ENCODE results near the gene ZNF185. TPM values are rescaled to one million over a fixed set of nuclear protein-coding genes. Genes with fewer than 3 reads are reported as not detected.
"Not testable (repeated sequence)": the region's sequence is repeated elsewhere in the genome, so short reads cannot be mapped to it uniquely, and the experiment has no call there.

ZNF185 gene
- polyA plus RNA-seq, 3 donors, result 2.3 to 3.9 (median 3.6) TPM

GRCh38 chrX:152910018-152910417, 12.2 kb downstream of the ZNF185 start:
- not testable (repeated sequence) for H3K27ac ChIP-seq (ENCODE audit: low read depth, low read length)
- WGBS, 3 donors, result 87 to 88% (median 88%) methylated on average over 7 of the region's 7 CpGs

GRCh38 chrX:152912106-152912505, 14.2 kb downstream of the ZNF185 start:
- 58 to 75% (median 63%) methylated on average over 4 of the region's 4 CpGs for WGBS, 3 donors
- no peak overlapping the region for H3K27ac ChIP-seq (ENCODE audit: low read depth, low read length)

- H3K27ac ChIP-seq (ENCODE audit: low read depth, low read length), result no peak overlapping the region
- WGBS, 3 donors, result 69 to 94% (median 77%) methylated on average over 6 to 7 of the region's 7 CpGs
These were observed 14.8 kb downstream of the ZNF185 start for GRCh38 chrX:152912641-152913040.

- WGBS, 3 donors, result 51 to 73% (median 60%) methylated on average over 6 to 10 of the region's 10 CpGs
- H3K27ac ChIP-seq (ENCODE audit: low read depth, low read length), result no peak overlapping the region
These were observed 15.5 kb downstream of the ZNF185 start for GRCh38 chrX:152913346-152913745.

GRCh38 chrX:152913910-152914309, 16.0 kb downstream of the ZNF185 start:
- WGBS, 3 donors, result 84 to 90% (median 89%) methylated on average over 5 to 6 of the region's 6 CpGs
- no peak overlapping the region for H3K27ac ChIP-seq (ENCODE audit: low read depth, low read length)

- WGBS, 3 donors, result 37 to 43% (median 42%) methylated on average over 12 to 13 of the region's 13 CpGs
- no peak overlapping the region for H3K27ac ChIP-seq (ENCODE audit: low read depth, low read length)
These were observed 17.8 kb downstream of the ZNF185 start for GRCh38 chrX:152915541-152916241.

- 33 to 76% (median 42%) methylated on average over 16 to 21 of the region's 21 CpGs for WGBS, 3 donors
- no peak overlapping the region for H3K27ac ChIP-seq (ENCODE audit: low read depth, low read length)
These were observed 20.1 kb downstream of the ZNF185 start for GRCh38 chrX:152917656-152918579.

- H3K27ac ChIP-seq (ENCODE audit: low read depth, low read length), result no peak overlapping the region
- 42 to 63% (median 51%) methylated on average over 3 to 7 of the region's 7 CpGs for WGBS, 3 donors
These were observed 20.8 kb downstream of the ZNF185 start for GRCh38 chrX:152918707-152919106.

GRCh38 chrX:152923599-152923998, 25.7 kb downstream of the ZNF185 start:
- no peak overlapping the region for H3K27ac ChIP-seq (ENCODE audit: low read depth, low read length)
- WGBS, 3 donors, result 78 to 92% (median 79%) methylated on average over 10 of the region's 10 CpGs

GRCh38 chrX:152925835-152926234, 28.0 kb downstream of the ZNF185 start:
- H3K27ac ChIP-seq (ENCODE audit: low read depth, low read length), result no peak overlapping the region
- 57 to 79% (median 76%) methylated on average over 5 of the region's 5 CpGs for WGBS, 3 donors

GRCh38 chrX:152926279-152926678, 28.4 kb downstream of the ZNF185 start:
- no peak overlapping the region for H3K27ac ChIP-seq (ENCODE audit: low read depth, low read length)

GRCh38 chrX:152926923-152927322, 29.1 kb downstream of the ZNF185 start:
- no peak overlapping the region for H3K27ac ChIP-seq (ENCODE audit: low read depth, low read length)
- 80 to 89% (median 83%) methylated on average over 7 to 11 of the region's 11 CpGs for WGBS, 3 donors

More at GRCh38 chrX:152926279-152926678, 28.4 kb downstream of the ZNF185 start:
- 3 to 26% (median 14%) methylated on average over 8 of the region's 8 CpGs for WGBS, 3 donors

GRCh38 chrX:152927858-152928760, 30.2 kb downstream of the ZNF185 start:
- 83 to 90% (median 85%) methylated on average over 16 to 18 of the region's 18 CpGs for WGBS, 3 donors
- H3K27ac ChIP-seq (ENCODE audit: low read depth, low read length), result no peak overlapping the region

GRCh38 chrX:152928761-152929400, 31.0 kb downstream of the ZNF185 start:
- no peak overlapping the region for H3K27ac ChIP-seq (ENCODE audit: low read depth, low read length)
- WGBS, 3 donors, result 77 to 89% (median 81%) methylated on average over 7 to 10 of the region's 10 CpGs

- WGBS, 3 donors, result 79 to 97% (median 89%) methylated on average over 4 of the region's 4 CpGs
- no peak overlapping the region for H3K27ac ChIP-seq (ENCODE audit: low read depth, low read length)
These were observed 32.0 kb downstream of the ZNF185 start for GRCh38 chrX:152929898-152930297.

- 80 to 92% (median 92%) methylated on average over 4 of the region's 4 CpGs for WGBS, 3 donors
- H3K27ac ChIP-seq (ENCODE audit: low read depth, low read length), result no peak overlapping the region
These were observed 32.6 kb downstream of the ZNF185 start for GRCh38 chrX:152930516-152930915.

GRCh38 chrX:152932144-152932543, 34.3 kb downstream of the ZNF185 start:
- H3K27ac ChIP-seq (ENCODE audit: low read depth, low read length), result no peak overlapping the region
- WGBS, 3 donors, result 75 to 92% (median 90%) methylated on average over 6 of the region's 6 CpGs

- WGBS, 3 donors, result 78 to 93% (median 86%) methylated on average over 8 of the region's 8 CpGs
- H3K27ac ChIP-seq (ENCODE audit: low read depth, low read length), result no peak overlapping the region
These were observed 34.8 kb downstream of the ZNF185 start for GRCh38 chrX:152932598-152933175.
